Mesenchymal stem cell (in vitro differentiated cells and primary cell): ENCODE results near the gene RDM1. TPM values are rescaled to one million over a fixed set of nuclear protein-coding genes. Genes with fewer than 3 reads are reported as not detected.
A peak's percentile ranks its signal among the peaks of the same experiment; 100 is the strongest.

Source experiments
- DNase-seq: peaks from one replicate; pipeline ENCODE4 v3.0.0-alpha.2; 2013
- H2AFZ ChIP-seq: one replicate; pipeline ENCODE4 v1.6.1; 2013; ENCODE audit warnings: low read depth, mild to moderate bottlenecking, control low read depth, inconsistent platforms, low read length, moderate library complexity
- H2AK5ac ChIP-seq: 2 replicates; pipeline ENCODE4 v1.6.1; 2013; ENCODE audit warnings: low read length, moderate library complexity, mild to moderate bottlenecking, inconsistent platforms; ENCODE audit not compliant: severe bottlenecking
- H2BK120ac ChIP-seq: one replicate; pipeline ENCODE4 v1.6.1; 2013; ENCODE audit warnings: low read depth, mild to moderate bottlenecking, inconsistent platforms, low read length, moderate library complexity
- H2BK12ac ChIP-seq, 2 experiments: one replicate each; pipeline ENCODE4 v1.6.1; 2013; ENCODE audit warnings: inconsistent platforms in 2 of 2, low read length in 2 of 2, mild to moderate bottlenecking in 2 of 2, moderate library complexity in 2 of 2, control low read depth in 1 of 2
- H2BK15ac ChIP-seq: one replicate; pipeline ENCODE4 v1.6.1; 2013; ENCODE audit warnings: mild to moderate bottlenecking, low read depth, inconsistent platforms; ENCODE audit not compliant: poor library complexity, severe bottlenecking
- H2BK5ac ChIP-seq: 2 replicates; pipeline ENCODE4 v1.6.1; 2013; ENCODE audit warnings: low read depth, mild to moderate bottlenecking, low read length, control low read depth, inconsistent platforms; ENCODE audit not compliant: poor library complexity, severe bottlenecking
- H3K14ac ChIP-seq, 2 experiments: one replicate each; pipeline ENCODE4 v1.6.1; 2013; ENCODE audit warnings: inconsistent platforms in 2 of 2, low read length in 2 of 2, control low read depth in 1 of 2, mild to moderate bottlenecking in 1 of 2, moderate library complexity in 1 of 2
- H3K18ac ChIP-seq, 2 experiments: one replicate each; pipeline ENCODE4 v1.6.1; 2013; ENCODE audit warnings: inconsistent platforms in 2 of 2, low read length in 2 of 2, control low read depth in 1 of 2, low read depth in 1 of 2, mild to moderate bottlenecking in 1 of 2
- H3K23ac ChIP-seq, 2 experiments: one replicate each; pipeline ENCODE4 v1.6.1; 2013; ENCODE audit warnings: inconsistent platforms in 2 of 2, low read length in 2 of 2, mild to moderate bottlenecking in 2 of 2, moderate library complexity in 2 of 2, control low read depth in 1 of 2
- H3K27ac ChIP-seq: 2 replicates; pipeline ENCODE4 v1.5.1; 2013; ENCODE audit warnings: mild to moderate bottlenecking, moderate library complexity, low read length, control low read depth, inconsistent platforms; ENCODE audit not compliant: poor library complexity, severe bottlenecking
- H3K27me3 ChIP-seq, 2 experiments: 2 replicates each; pipeline versions ENCODE4 v1.6.1 to v1.7.0; 2013; ENCODE audit warnings: low read length in 2 of 2, mild to moderate bottlenecking in 2 of 2, moderate library complexity in 2 of 2, control low read depth in 1 of 2, inconsistent platforms in 1 of 2; ENCODE audit not compliant: control insufficient read depth in 1 of 2, insufficient read depth in 1 of 2
- H3K36me3 ChIP-seq, 2 experiments: 2 replicates each; pipeline versions ENCODE4 v1.6.1 to v1.7.0; 2013; ENCODE audit warnings: low read length in 2 of 2, control low read depth in 1 of 2, inconsistent platforms in 1 of 2, low read depth in 1 of 2, mild to moderate bottlenecking in 1 of 2; ENCODE audit not compliant: insufficient read depth in 2 of 2, control insufficient read depth in 1 of 2
- H3K4ac ChIP-seq, 2 experiments: one replicate each; pipeline ENCODE4 v1.6.1; 2013; ENCODE audit warnings: inconsistent platforms in 2 of 2, low read length in 2 of 2, mild to moderate bottlenecking in 2 of 2, moderate library complexity in 2 of 2, control low read depth in 1 of 2, low read depth in 1 of 2
- H3K4me1 ChIP-seq: 2 replicates; pipeline ENCODE4 v1.6.1; 2013; ENCODE audit warnings: low read depth, low read length, control low read depth; ENCODE audit not compliant: control insufficient read depth, insufficient read depth
- H3K4me2 ChIP-seq: 2 replicates; pipeline ENCODE4 v1.6.1; 2013; ENCODE audit warnings: low read length, mild to moderate bottlenecking, inconsistent platforms; ENCODE audit not compliant: poor library complexity, severe bottlenecking
- H3K4me3 ChIP-seq, 2 experiments: 2 replicates each; pipeline versions ENCODE4 v1.5.1 to v1.7.0; 2013; ENCODE audit warnings: low read length in 2 of 2, mild to moderate bottlenecking in 2 of 2, control low read depth in 1 of 2, low read depth in 1 of 2; ENCODE audit not compliant: insufficient read depth in 1 of 2
- H3K79me1 ChIP-seq: replicated peaks from 2 replicates; pipeline ENCODE4 v1.6.1; 2013; ENCODE audit warnings: mild to moderate bottlenecking, control low read depth, low read length, inconsistent platforms; ENCODE audit not compliant: poor library complexity, severe bottlenecking
- H3K9ac ChIP-seq: 2 replicates; pipeline ENCODE4 v1.7.0; 2013; ENCODE audit warnings: mild to moderate bottlenecking, low read length, moderate library complexity
- H3K9me3 ChIP-seq: 2 replicates; pipeline ENCODE4 v1.7.0; 2013; ENCODE audit warnings: mild to moderate bottlenecking, low read length; ENCODE audit not compliant: control insufficient read depth
- H4K8ac ChIP-seq: one replicate; pipeline ENCODE4 v1.6.1; 2013; ENCODE audit warnings: inconsistent platforms, mild to moderate bottlenecking, low read length, moderate library complexity
- H4K91ac ChIP-seq: one replicate; pipeline ENCODE4 v1.6.1; 2013; ENCODE audit warnings: mild to moderate bottlenecking, low read length, inconsistent platforms
- WGBS: methylation state at CpG from one replicate; pipeline ENCODE4 v1.1.7; 2013; ENCODE audit warnings: mixed read lengths; 5-methylcytosine and 5-hydroxymethylcytosine counted together
- polyA plus RNA-seq, 2 experiments: library from polyadenylated mRNA; stranded (reverse); fragments of 200-250 nt; gene quantifications; one replicate each; pipeline ENCODE4 v1.2.3, GENCODE V29; 2013

Gene RDM1, protein sequence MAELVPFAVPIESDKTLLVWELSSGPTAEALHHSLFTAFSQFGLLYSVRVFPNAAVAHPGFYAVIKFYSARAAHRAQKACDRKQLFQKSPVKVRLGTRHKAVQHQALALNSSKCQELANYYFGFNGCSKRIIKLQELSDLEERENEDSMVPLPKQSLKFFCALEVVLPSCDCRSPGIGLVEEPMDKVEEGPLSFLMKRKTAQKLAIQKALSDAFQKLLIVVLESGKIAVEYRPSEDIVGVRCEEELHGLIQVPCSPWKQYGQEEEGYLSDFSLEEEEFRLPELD
- polyA plus RNA-seq (2013, experiment 1 of 2): not detected
- not detected for polyA plus RNA-seq (2013, experiment 2 of 2)

DNA sequence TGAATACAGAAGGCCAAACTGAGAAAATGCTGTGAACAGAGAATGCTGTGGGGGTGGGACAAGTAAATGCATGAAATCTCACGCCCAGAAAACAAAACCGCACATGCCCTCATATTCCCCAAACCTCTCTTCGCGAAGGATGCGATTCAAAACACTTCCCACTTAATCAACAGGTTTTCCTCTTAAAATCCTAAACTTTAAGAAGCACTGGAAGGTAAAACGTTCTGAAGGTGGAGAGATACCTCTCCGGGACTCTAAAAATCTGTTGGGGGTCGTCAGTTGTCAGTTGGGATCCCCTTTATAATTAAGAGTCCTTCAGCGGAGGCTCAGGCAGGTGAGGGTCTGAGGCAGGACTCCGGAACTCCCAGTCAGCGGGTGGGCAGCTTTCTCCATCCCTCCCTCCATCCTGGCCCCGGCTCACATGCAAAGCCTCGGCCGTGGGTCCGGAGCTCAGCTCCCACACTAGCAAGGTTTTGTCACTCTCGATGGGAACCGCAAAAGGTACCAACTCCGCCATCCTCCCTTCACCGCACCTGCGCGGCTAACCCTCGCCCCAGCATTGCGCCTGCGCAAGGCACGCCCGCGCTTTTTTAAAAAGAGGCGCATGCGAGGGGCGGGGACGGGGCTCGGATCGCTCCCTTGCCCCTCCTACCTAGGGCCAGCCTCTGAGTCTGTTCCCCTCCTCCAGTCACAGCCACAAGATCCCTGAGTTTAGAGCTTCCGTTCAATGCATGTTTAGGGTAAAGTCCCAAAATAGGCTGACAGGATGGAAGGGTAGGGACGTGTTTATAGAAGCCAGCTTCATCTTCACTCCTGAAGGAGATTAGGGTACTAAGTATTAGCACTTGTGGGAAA, at the start of gene RDM1:
Gene RDM1 (minus strand): TSS at position 563 of the 855 bp plus-strand sequence. CDS start 46 bp downstream, at position 517.
- H2BK15ac ChIP-seq: no peak within 1 kb of the TSS
- H3K9me3 ChIP-seq: no peaks in the 10 kb centered on the region
- H3K23ac ChIP-seq: peak within 1 kb of the TSS in 1 of 2 experiments; percentile 52
- peak within 1 kb of the TSS; percentile 72 to 85 for H3K4me3 ChIP-seq
- no peak within 1 kb of the TSS for H3K18ac ChIP-seq
- peaks cover 4% of the 10 kb centered on the region for H3K4me1 ChIP-seq
- H3K36me3 ChIP-seq: no peaks in the 10 kb centered on the region
- H3K79me1 ChIP-seq: no peaks in the 10 kb centered on the region
- H2BK120ac ChIP-seq: no peak within 1 kb of the TSS
- H2BK5ac ChIP-seq: no peak within 1 kb of the TSS
- WGBS: 2% methylated on average over 19 of the region's 35 CpGs
- H2AFZ ChIP-seq: peak within 1 kb of the TSS; percentile 92
- H3K9ac ChIP-seq: peak within 1 kb of the TSS; percentile 64
- no peak within 1 kb of the TSS for H3K4ac ChIP-seq
- H2BK12ac ChIP-seq: no peak within 1 kb of the TSS
- H4K8ac ChIP-seq: no peak within 1 kb of the TSS
- H2AK5ac ChIP-seq: no peak within 1 kb of the TSS
- DNase-seq: peak; percentile 72
- no peak within 1 kb of the TSS for H3K27ac ChIP-seq
- peaks cover 0 to 3% of the 10 kb centered on the region in 2 experiments for H3K27me3 ChIP-seq
- H3K4me2 ChIP-seq: peak within 1 kb of the TSS; percentile 100
- no peak within 1 kb of the TSS for H4K91ac ChIP-seq
- H3K14ac ChIP-seq: peak within 1 kb of the TSS in 1 of 2 experiments; percentile 32

DNA sequence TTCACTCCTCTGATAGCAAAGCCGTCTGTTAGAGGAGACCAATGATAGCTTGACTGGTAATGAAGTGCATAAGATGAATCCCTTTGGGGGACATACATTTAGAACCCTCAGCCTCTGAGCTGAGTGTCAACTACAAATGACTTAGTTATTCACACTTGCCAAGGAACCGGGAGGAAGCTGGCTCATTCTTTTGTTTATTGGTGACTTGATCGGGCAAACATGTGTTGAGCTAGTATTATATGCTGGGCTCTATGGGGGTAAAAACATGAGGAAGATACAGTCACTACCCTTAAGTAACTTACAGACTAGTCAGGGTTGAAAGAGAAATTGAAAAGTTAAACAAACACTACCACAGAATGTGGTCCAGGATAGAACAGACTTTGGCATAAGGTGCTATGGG, 47.8 kb upstream of the RDM1 start:
- Histone ChIP-seq H3K18ac (no peak overlapping the region), H2BK5ac (no peak overlapping the region), H3K27ac (no peak overlapping the region), H4K91ac (no peak overlapping the region), H3K14ac (no peak overlapping the region), H3K27me3 (peaks cover 0 to 30% of the 10 kb centered on the region in 2 experiments), H2AK5ac (no peak overlapping the region), H3K9ac (no peak overlapping the region), H3K4me1 (no peaks in the 10 kb centered on the region), H3K36me3 (no peaks in the 10 kb centered on the region), H2BK12ac (no peak overlapping the region), H2BK15ac (no peak overlapping the region), H3K4ac (no peak overlapping the region), H2BK120ac (no peak overlapping the region), H2AFZ (no peak overlapping the region), H4K8ac (no peak overlapping the region), H3K9me3 (no peaks in the 10 kb centered on the region), H3K79me1 (no peaks in the 10 kb centered on the region), H3K4me2 (no peak overlapping the region), H3K4me3 (no peak overlapping the region), H3K23ac (no peak overlapping the region)
- no peak for DNase-seq
- 71% methylated on average over 3 of the region's 3 CpGs for WGBS

DNA sequence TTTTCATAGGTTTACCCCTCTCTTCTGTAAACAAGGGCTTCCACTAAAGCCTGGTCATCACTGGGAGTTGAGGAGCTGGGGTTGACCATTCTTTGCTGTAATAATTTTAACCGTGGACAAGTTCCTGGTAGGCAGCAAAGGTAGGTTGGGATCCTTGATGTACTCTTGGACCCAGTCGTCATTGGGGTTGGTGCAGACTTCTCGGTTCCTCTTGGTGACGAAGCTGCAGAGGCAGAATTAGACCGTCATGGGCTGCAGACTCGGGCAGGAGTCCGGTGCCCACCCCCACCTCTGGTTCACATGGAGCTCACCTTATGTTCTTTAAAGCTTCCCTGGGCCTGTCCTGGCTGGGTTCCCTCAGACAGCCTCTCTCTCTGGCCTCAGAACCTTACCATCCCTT, 46.9 kb upstream of the RDM1 start:
- Histone ChIP-seq H2BK12ac (no peak overlapping the region), H3K4me3 (no peak overlapping the region), H4K8ac (no peak overlapping the region), H3K4ac (no peak overlapping the region), H2BK15ac (no peak overlapping the region), H2BK5ac (no peak overlapping the region), H3K36me3 (no peaks in the 10 kb centered on the region), H3K23ac (no peak overlapping the region), H3K9me3 (no peaks in the 10 kb centered on the region), H2AK5ac (no peak overlapping the region), H3K4me2 (no peak overlapping the region), H2AFZ (no peak overlapping the region), H3K4me1 (no peaks in the 10 kb centered on the region), H3K14ac (no peak overlapping the region), H3K79me1 (no peaks in the 10 kb centered on the region), H3K27ac (no peak overlapping the region), H3K18ac (no peak overlapping the region), H2BK120ac (no peak overlapping the region), H3K27me3 (peaks cover 0 to 29% of the 10 kb centered on the region in 2 experiments), H4K91ac (no peak overlapping the region), H3K9ac (no peak overlapping the region)
- no peak for DNase-seq
- WGBS: 92% methylated on average over 7 of the region's 7 CpGs
